NB4 (cell line): ENCODE measurements around the gene SLC6A11.

Experiments
- DNase-seq: peaks from one replicate; pipeline ENCODE4 v3.0.0; 2010; ENCODE audit warnings: low read depth
- H3K4me3 ChIP-seq: one replicate; pipeline ENCODE4 v1.5.1; 2011; ENCODE audit warnings: mild to moderate bottlenecking, low read depth, low read length, moderate library complexity
- MYC ChIP-seq: IDR thresholded peaks from 2 replicates; pipeline ENCODE4 v1.6.1; 2011; ENCODE audit warnings: low read depth, low read length
- POLR2A ChIP-seq: IDR thresholded peaks from 2 replicates; pipeline ENCODE4 v1.6.1; 2011; ENCODE audit warnings: mild to moderate bottlenecking; ENCODE audit not compliant: insufficient read length; ENCODE audit errors: extremely low read depth
- TF ChIP-seq, protein P1 (sequence below): IDR thresholded peaks from 2 replicates; pipeline ENCODE4 v1.6.1; 2011; ENCODE audit warnings: low read depth, low read length
- TF ChIP-seq, protein P2 (sequence below): IDR thresholded peaks from one replicate; pipeline ENCODE4 v1.5.1; 2012; ENCODE audit warnings: low read depth, low read length

The SLC6A11 gene

DNA sequence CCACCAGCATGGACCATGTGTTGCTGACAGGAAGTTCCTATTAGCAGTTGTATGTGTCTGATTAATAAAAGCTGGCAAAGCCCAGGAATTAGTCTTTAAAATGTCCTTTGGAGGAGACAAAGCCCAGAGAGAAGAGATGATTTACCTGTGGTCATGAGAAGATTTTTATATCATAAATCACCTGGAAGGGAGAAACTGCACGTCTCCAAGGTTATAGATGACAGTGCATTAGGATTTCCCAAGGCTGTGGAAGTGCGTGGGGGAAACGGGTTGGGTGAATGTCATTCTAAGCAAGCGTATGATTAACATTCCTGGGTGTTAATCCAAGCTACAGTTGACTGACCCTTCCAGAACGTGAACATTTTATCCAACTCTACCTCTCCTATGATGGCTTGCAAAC is 76.6 kb downstream of the SLC6A11 start:
- DNase-seq, result no peak

DNA sequence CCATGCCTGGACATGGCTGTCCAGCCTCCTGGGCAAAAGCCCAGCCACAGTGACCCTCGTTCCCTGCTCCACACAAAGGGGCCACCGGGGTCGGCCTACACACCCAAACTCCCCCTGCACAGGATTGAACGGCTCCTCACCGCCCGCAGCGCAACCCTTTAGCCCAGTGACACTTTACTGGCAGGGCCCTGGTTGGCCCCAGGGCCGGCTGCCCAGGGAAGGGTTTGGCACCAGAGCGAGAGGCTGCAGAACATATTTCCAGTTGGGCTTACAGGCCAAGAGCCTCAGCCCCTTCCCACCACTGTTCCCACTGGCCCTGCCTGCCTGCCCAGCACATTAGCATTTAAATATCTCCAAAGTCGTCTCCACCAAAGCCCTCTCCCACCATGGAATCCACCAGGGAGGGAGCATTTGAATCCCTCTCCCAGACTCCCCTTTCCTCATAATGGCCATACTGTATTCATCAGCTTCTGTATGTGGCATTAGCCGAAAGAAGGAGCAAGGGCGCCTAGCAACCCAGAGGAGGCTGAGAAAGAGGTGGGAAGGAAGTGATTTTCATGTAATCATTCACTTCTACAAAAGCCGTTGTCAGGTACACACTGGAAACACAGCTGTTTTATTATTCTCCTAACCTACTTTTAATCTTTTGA is 85.4 kb downstream of the SLC6A11 start:
- no peak for DNase-seq
- TF ChIP-seq MYC (no peak), POLR2A (no peak)
- TF ChIP-seq, protein P1, sequence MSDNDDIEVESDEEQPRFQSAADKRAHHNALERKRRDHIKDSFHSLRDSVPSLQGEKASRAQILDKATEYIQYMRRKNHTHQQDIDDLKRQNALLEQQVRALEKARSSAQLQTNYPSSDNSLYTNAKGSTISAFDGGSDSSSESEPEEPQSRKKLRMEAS, result no peak
- TF ChIP-seq, protein P2, sequence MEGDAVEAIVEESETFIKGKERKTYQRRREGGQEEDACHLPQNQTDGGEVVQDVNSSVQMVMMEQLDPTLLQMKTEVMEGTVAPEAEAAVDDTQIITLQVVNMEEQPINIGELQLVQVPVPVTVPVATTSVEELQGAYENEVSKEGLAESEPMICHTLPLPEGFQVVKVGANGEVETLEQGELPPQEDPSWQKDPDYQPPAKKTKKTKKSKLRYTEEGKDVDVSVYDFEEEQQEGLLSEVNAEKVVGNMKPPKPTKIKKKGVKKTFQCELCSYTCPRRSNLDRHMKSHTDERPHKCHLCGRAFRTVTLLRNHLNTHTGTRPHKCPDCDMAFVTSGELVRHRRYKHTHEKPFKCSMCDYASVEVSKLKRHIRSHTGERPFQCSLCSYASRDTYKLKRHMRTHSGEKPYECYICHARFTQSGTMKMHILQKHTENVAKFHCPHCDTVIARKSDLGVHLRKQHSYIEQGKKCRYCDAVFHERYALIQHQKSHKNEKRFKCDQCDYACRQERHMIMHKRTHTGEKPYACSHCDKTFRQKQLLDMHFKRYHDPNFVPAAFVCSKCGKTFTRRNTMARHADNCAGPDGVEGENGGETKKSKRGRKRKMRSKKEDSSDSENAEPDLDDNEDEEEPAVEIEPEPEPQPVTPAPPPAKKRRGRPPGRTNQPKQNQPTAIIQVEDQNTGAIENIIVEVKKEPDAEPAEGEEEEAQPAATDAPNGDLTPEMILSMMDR, result no peak
- no peak overlapping the region for H3K4me3 ChIP-seq

More for the DNA sequence above, 76.6 kb downstream of the SLC6A11 start:
- H3K4me3 ChIP-seq, result no peak overlapping the region
- TF ChIP-seq MYC (no peak), POLR2A (no peak)
- TF ChIP-seq, protein P2, result no peak
- TF ChIP-seq, protein P1, result no peak

DNA sequence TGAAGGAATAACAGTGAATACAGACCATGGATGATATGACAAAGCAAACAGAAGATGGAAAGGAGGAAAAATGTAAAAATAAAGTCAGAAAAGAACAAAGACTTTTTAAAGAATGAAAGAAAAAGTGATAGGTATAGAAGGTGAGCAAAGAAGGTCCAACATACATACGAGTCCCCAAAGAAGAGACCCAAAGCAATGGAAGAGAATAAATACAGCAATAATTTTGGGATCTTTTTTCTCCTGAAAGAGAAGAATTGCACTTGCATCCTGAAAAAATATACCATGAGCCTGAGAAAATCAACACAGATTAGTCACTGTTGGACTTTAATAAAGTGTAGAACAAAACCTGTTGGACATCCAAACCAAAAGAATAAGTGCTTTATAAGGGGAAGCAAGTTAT is 91.2 kb downstream of the SLC6A11 start:
- TF ChIP-seq POLR2A, result no peak
- TF ChIP-seq, protein P1, result no peak
- TF ChIP-seq MYC, result no peak
- TF ChIP-seq, protein P2, result no peak

DNA sequence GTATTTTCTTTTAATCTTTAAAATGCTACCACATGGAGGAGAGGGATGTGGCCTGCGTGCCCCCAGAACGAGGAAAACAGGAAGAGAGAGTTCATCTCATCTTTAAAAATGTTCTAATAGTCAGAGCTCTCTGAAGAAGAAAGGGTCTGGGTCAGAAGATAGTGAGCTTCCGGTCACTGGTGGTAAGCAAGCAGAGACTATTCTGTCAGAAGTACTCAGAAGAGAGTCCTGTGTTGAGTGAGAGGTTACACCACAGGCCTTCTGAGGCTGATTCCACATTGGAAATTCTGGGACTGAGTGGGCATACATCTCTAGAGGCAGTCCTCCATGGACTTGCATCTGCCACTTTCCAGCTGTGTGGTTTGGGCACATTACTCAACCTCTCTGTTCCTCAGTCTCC is 94.3 kb downstream of the SLC6A11 start:
- DNase-seq, result no peak
- no peak overlapping the region for H3K4me3 ChIP-seq
- TF ChIP-seq, protein P2, result no peak
- TF ChIP-seq, protein P1, result no peak
- TF ChIP-seq POLR2A (no peak), MYC (no peak)

More for the DNA sequence above, 91.2 kb downstream of the SLC6A11 start:
- H3K4me3 ChIP-seq, result no peak overlapping the region
- DNase-seq, result no peak

DNA sequence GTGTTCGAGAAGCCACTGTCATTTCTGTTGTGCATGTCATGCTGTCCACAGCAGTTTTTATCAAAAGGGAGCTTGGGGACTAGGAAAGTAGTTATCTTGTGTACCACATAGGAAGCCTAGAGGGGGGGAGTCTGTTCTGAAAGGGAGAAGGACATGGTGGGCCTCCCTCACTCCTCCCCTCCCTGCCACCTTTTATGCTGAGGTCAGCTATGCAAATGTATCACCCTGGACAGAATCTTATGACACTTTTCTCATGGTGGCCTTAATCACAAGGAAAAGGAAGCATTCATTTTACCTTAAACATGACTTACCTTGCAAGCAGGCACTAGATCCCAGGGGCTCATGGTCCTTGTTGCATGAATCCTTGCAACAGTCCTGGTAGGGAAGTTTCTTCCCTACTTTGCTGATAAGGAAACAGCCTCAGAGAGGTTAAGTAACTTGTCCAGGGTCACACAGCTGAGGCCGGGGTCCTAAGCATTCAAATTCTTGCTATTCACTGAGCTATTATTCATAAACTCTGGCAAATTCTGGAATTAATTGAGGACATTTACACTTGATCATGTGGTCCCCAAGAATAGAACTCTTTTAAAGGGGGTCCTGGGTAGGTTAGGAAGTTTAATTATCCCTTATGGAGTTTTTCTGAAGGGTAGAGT is 95.4 kb downstream of the SLC6A11 start:
- DNase-seq, result no peak
- H3K4me3 ChIP-seq, result no peak overlapping the region
- no peak for TF ChIP-seq MYC
- TF ChIP-seq, protein P1, result no peak
- TF ChIP-seq, protein P2, result no peak
- no peak for TF ChIP-seq POLR2A
